Activated CD8-positive, alpha-beta memory T cell treated with anti-CD3 and anti-CD28 coated beads, Interleukin-2, amount 10 ng/mL, durations not matched to agents 7 days and 5 days (primary cell): ENCODE measurements around the gene GOLGA8O. TPM values are rescaled to one million over a fixed set of nuclear protein-coding genes. Genes with fewer than 3 reads are reported as not detected.
"Not testable (repeated sequence)": the region's sequence is repeated elsewhere in the genome, so short reads cannot be mapped to it uniquely, and the experiment has no call there.

Experiments used
- ATAC-seq: fragments of 150-1000 bp; cut with Tn5 transposase; one replicate; pipeline ENCODE4 v1.10.0; 2021; ENCODE audit warnings: moderate library complexity
- CTCF ChIA-PET: fragments of 350-600 bp; sonication (Branson Sonifier 250); formaldehyde crosslinking; loops from one replicate; lab custom pipeline; 2021; ENCODE audit warnings: antibody characterized with exemption; lab: Charles Lee
- DNase-seq: peaks from one replicate; pipeline ENCODE4 v3.0.0-alpha.2; 2020
- H3K27ac Mint-ChIP-seq: one replicate; pipeline ENCODE4 v1.8.0; 2021; ENCODE audit warnings: mild to moderate bottlenecking, mixed read lengths
- H3K27me3 Mint-ChIP-seq: one replicate; pipeline ENCODE4 v1.8.0; 2021; ENCODE audit warnings: mixed read lengths
- H3K36me3 Mint-ChIP-seq: one replicate; pipeline ENCODE4 v1.8.0; 2021; ENCODE audit warnings: mild to moderate bottlenecking, mixed read lengths
- H3K4me1 Mint-ChIP-seq: one replicate; pipeline ENCODE4 v1.8.0; 2021; ENCODE audit warnings: mixed read lengths
- H3K4me3 Mint-ChIP-seq: one replicate; pipeline ENCODE4 v1.8.0; 2021; ENCODE audit warnings: mild to moderate bottlenecking, moderate library complexity, mixed read lengths
- H3K9me3 Mint-ChIP-seq: one replicate; pipeline ENCODE4 v1.8.0; 2022; ENCODE audit warnings: low read depth, mixed read lengths
- total RNA-seq, 2 experiments: library from RNA; stranded (reverse); gene quantifications; one replicate each; pipeline ENCODE4 v1.2.3, GENCODE V29; 2021

GOLGA8O gene
- total RNA-seq, 2 experiments from 2014 or later = 6.3 to 7.8 TPM

DNA sequence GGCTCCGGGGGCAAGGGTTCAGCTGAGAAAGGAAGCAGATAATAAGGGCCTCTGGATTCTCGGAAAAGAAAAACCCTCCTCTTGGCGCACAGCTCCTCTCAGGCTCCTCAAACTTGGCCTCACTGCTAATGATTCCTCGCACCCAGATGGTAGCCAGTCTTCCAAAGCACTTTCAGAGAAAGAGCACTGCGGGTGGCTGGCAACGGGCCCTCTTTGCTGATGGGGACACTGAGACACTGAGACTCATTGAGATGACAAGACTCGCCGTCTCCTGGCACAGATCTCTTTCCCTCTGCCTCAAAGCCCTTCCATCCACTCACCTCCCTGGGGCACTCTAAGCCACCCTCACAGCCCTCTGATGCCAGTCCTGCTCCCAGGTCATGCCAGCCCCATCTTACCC is 58.9 kb downstream of the GOLGA8O start:
- CTCF ChIA-PET, H3K36me3 Mint-ChIP-seq, H3K9me3 Mint-ChIP-seq, H3K27ac Mint-ChIP-seq, DNase-seq, H3K4me3 Mint-ChIP-seq, H3K27me3 Mint-ChIP-seq, H3K4me1 Mint-ChIP-seq, ATAC-seq: not testable (repeated sequence)

Other genes starting within 250 kb of the GOLGA8O start
- 1 to 10 TPM in 1 of 2 experiments, under 1 TPM in 1; 0.68 to 1.5 TPM for gene GOLGA8K, start 52.3 kb downstream of the GOLGA8O start, total RNA-seq
- 10 to 100 TPM; 15.6 to 22.9 TPM for gene GOLGA8N, start 137.8 kb upstream of the GOLGA8O start, total RNA-seq
- 100 to 1,000 TPM; 139 to 141 TPM for gene ARHGAP11A, start 159.9 kb upstream of the GOLGA8O start, total RNA-seq
- 1 to 10 TPM; 3.5 to 4.3 TPM for gene SCG5, start 186.1 kb upstream of the GOLGA8O start, total RNA-seq